ENCODE data around the gene TM4SF4.
A peak's percentile ranks its signal among the peaks of the same experiment; 100 is the strongest.

TM4SF4 gene

GRCh38 chr3:149454746-149455145 lies 19.8 kb upstream of the TM4SF4 start:
- peak; percentile 63 for ATAC-seq
- TF ChIP-seq BACH2 (CRISPR knock-in tag; IDR thresholded peaks at IDR 0.05; ENCODE audit: borderline replicate concordance) (no peak), ESRRG (CRISPR knock-in tag; IDR thresholded peaks at IDR 0.05) (no peak), CSDC2 (CRISPR knock-in tag; IDR thresholded peaks at IDR 0.05) (no peak), ZFP30 (CRISPR knock-in tag; IDR thresholded peaks at IDR 0.05) (no peak)
- TF ChIP-seq, protein P1, sequence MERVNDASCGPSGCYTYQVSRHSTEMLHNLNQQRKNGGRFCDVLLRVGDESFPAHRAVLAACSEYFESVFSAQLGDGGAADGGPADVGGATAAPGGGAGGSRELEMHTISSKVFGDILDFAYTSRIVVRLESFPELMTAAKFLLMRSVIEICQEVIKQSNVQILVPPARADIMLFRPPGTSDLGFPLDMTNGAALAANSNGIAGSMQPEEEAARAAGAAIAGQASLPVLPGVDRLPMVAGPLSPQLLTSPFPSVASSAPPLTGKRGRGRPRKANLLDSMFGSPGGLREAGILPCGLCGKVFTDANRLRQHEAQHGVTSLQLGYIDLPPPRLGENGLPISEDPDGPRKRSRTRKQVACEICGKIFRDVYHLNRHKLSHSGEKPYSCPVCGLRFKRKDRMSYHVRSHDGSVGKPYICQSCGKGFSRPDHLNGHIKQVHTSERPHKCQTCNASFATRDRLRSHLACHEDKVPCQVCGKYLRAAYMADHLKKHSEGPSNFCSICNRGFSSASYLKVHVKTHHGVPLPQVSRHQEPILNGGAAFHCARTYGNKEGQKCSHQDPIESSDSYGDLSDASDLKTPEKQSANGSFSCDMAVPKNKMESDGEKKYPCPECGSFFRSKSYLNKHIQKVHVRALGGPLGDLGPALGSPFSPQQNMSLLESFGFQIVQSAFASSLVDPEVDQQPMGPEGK (CRISPR knock-in tag; IDR thresholded peaks at IDR 0.05; ENCODE audit: borderline replicate concordance): no peak
- TF ChIP-seq, protein P2, sequence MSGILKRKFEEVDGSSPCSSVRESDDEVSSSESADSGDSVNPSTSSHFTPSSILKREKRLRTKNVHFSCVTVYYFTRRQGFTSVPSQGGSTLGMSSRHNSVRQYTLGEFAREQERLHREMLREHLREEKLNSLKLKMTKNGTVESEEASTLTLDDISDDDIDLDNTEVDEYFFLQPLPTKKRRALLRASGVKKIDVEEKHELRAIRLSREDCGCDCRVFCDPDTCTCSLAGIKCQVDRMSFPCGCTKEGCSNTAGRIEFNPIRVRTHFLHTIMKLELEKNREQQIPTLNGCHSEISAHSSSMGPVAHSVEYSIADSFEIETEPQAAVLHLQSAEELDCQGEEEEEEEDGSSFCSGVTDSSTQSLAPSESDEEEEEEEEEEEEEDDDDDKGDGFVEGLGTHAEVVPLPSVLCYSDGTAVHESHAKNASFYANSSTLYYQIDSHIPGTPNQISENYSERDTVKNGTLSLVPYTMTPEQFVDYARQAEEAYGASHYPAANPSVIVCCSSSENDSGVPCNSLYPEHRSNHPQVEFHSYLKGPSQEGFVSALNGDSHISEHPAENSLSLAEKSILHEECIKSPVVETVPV (CRISPR knock-in tag; IDR thresholded peaks at IDR 0.05): no peak

DNA sequence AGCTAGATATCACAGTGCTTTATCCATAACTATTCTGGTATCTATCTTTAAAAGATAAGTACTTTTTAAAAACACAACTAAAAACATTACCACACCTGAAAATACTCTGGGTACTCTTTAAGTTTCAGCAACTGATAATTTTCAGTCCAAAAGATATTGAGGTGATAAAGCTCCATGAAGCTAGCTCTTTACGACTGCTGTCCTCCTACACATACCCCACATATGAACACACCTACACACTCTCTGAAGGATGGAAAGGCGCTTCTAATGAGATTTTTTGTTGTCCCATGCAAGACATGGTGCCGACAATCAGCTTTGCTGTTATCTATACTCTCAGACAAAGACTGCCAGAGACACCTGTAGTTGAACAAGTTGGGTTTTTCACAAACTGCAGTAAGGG lies 19.1 kb upstream of the TM4SF4 start:
- no peak for ATAC-seq
- TF ChIP-seq SNAI2 (CRISPR knock-in tag; IDR thresholded peaks at IDR 0.05): no peak
- TF ChIP-seq GLIS3 (CRISPR knock-in tag; IDR thresholded peaks at IDR 0.05): no peak
- TF ChIP-seq, protein P1 (CRISPR knock-in tag; IDR thresholded peaks at IDR 0.05; ENCODE audit: borderline replicate concordance): no peak

DNA sequence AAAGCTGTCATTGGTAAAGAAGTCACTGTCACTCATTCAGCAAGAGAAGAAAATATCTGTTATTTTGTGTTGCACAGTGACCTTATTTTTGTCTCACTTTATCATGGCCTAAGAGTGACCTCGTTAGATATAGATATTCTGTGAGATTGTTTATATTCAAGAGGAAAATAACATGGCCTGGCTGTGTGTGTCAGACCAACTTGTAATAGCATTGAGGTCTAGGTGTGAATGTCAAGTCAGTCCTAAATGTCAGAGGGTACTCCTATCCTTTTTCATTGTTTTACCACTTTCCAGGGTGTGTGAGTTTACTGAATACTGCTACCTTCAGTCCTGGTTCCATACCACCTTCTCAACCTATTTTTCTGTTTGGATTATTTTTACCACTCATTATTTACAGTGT lies 18.5 kb upstream of the TM4SF4 start:
- no peak for ATAC-seq
- no peak for TF ChIP-seq ISL1 (CRISPR knock-in tag; IDR thresholded peaks at IDR 0.05)
- no peak for TF ChIP-seq OSR1 (CRISPR knock-in tag; IDR thresholded peaks at IDR 0.05)
- TF ChIP-seq ZFP30 (CRISPR knock-in tag; IDR thresholded peaks at IDR 0.05): no peak
- TF ChIP-seq ZNF70 (CRISPR knock-in tag; IDR thresholded peaks at IDR 0.05): no peak
- TF ChIP-seq ZC3H10 (CRISPR knock-in tag; IDR thresholded peaks at IDR 0.05): no peak
- TF ChIP-seq, protein P3, sequence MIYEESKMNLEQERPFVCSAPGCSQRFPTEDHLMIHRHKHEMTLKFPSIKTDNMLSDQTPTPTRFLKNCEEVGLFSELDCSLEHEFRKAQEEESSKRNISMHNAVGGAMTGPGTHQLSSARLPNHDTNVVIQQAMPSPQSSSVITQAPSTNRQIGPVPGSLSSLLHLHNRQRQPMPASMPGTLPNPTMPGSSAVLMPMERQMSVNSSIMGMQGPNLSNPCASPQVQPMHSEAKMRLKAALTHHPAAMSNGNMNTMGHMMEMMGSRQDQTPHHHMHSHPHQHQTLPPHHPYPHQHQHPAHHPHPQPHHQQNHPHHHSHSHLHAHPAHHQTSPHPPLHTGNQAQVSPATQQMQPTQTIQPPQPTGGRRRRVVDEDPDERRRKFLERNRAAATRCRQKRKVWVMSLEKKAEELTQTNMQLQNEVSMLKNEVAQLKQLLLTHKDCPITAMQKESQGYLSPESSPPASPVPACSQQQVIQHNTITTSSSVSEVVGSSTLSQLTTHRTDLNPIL (CRISPR knock-in tag; IDR thresholded peaks at IDR 0.05; ENCODE audit: low read depth): no peak
- no peak for TF ChIP-seq GLIS3 (CRISPR knock-in tag; IDR thresholded peaks at IDR 0.05)
- no peak for TF ChIP-seq ZFP3 (CRISPR knock-in tag; IDR thresholded peaks at IDR 0.05)

- ATAC-seq: no peak
- TF ChIP-seq ZFP3 (CRISPR knock-in tag; IDR thresholded peaks at IDR 0.05) (no peak), ISL1 (CRISPR knock-in tag; IDR thresholded peaks at IDR 0.05) (no peak), OSR1 (CRISPR knock-in tag; IDR thresholded peaks at IDR 0.05) (no peak), PPARA (CRISPR knock-in tag; IDR thresholded peaks at IDR 0.05; ENCODE audit: borderline replicate concordance) (no peak), TCF4 (CRISPR knock-in tag; IDR thresholded peaks at IDR 0.05; ENCODE audit: borderline replicate concordance) (no peak), ZC3H10 (CRISPR knock-in tag; IDR thresholded peaks at IDR 0.05) (no peak), TOX (CRISPR knock-in tag; IDR thresholded peaks at IDR 0.05; ENCODE audit: borderline replicate concordance) (no peak), SNAI2 (CRISPR knock-in tag; IDR thresholded peaks at IDR 0.05) (no peak)
Observed at GRCh38 chr3:149459491-149460059, 14.9 kb upstream of the TM4SF4 start.

- ATAC-seq: no peak
- TF ChIP-seq PPARA (CRISPR knock-in tag; IDR thresholded peaks at IDR 0.05; ENCODE audit: borderline replicate concordance) (no peak), ZNF565 (CRISPR knock-in tag; conservative IDR thresholded peaks at IDR 0.05; ENCODE audit: low read depth) (no peak), ZC3H10 (CRISPR knock-in tag; IDR thresholded peaks at IDR 0.05) (no peak), RARB (CRISPR knock-in tag; IDR thresholded peaks at IDR 0.05) (no peak), ISL1 (CRISPR knock-in tag; IDR thresholded peaks at IDR 0.05) (no peak), ZFP3 (CRISPR knock-in tag; IDR thresholded peaks at IDR 0.05) (no peak), TOX (CRISPR knock-in tag; IDR thresholded peaks at IDR 0.05; ENCODE audit: borderline replicate concordance) (no peak), ZNF8 (CRISPR knock-in tag; IDR thresholded peaks at IDR 0.05) (no peak), POU6F1 (CRISPR knock-in tag; IDR thresholded peaks at IDR 0.05; ENCODE audit: borderline replicate concordance, low read depth) (no peak), SNAI2 (CRISPR knock-in tag; IDR thresholded peaks at IDR 0.05) (no peak), ARNTL (CRISPR knock-in tag; IDR thresholded peaks at IDR 0.05; ENCODE audit: borderline replicate concordance, low read depth) (no peak), ZNF70 (CRISPR knock-in tag; IDR thresholded peaks at IDR 0.05) (no peak), TCF4 (CRISPR knock-in tag; IDR thresholded peaks at IDR 0.05; ENCODE audit: borderline replicate concordance) (no peak), OSR1 (CRISPR knock-in tag; IDR thresholded peaks at IDR 0.05) (no peak), BACH2 (CRISPR knock-in tag; IDR thresholded peaks at IDR 0.05; ENCODE audit: borderline replicate concordance) (no peak), ESRRG (CRISPR knock-in tag; IDR thresholded peaks at IDR 0.05) (no peak)
- TF ChIP-seq, protein P4, sequence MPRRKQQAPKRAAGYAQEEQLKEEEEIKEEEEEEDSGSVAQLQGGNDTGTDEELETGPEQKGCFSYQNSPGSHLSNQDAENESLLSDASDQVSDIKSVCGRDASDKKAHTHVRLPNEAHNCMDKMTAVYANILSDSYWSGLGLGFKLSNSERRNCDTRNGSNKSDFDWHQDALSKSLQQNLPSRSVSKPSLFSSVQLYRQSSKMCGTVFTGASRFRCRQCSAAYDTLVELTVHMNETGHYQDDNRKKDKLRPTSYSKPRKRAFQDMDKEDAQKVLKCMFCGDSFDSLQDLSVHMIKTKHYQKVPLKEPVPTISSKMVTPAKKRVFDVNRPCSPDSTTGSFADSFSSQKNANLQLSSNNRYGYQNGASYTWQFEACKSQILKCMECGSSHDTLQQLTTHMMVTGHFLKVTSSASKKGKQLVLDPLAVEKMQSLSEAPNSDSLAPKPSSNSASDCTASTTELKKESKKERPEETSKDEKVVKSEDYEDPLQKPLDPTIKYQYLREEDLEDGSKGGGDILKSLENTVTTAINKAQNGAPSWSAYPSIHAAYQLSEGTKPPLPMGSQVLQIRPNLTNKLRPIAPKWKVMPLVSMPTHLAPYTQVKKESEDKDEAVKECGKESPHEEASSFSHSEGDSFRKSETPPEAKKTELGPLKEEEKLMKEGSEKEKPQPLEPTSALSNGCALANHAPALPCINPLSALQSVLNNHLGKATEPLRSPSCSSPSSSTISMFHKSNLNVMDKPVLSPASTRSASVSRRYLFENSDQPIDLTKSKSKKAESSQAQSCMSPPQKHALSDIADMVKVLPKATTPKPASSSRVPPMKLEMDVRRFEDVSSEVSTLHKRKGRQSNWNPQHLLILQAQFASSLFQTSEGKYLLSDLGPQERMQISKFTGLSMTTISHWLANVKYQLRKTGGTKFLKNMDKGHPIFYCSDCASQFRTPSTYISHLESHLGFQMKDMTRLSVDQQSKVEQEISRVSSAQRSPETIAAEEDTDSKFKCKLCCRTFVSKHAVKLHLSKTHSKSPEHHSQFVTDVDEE (CRISPR knock-in tag; IDR thresholded peaks at IDR 0.05): no peak
Observed at GRCh38 chr3:149460117-149460516, 14.4 kb upstream of the TM4SF4 start.
